HG03103 (cell line): ENCODE results near the gene DPM2.

Source experiments
- ATAC-seq: cut with Tn5 transposase; IDR thresholded peaks from one replicate; pipeline ENCODE4 v1.9.1; 2021; ENCODE audit warnings: low read depth; ENCODE audit not compliant: unreplicated experiment

DPM2 gene

DNA sequence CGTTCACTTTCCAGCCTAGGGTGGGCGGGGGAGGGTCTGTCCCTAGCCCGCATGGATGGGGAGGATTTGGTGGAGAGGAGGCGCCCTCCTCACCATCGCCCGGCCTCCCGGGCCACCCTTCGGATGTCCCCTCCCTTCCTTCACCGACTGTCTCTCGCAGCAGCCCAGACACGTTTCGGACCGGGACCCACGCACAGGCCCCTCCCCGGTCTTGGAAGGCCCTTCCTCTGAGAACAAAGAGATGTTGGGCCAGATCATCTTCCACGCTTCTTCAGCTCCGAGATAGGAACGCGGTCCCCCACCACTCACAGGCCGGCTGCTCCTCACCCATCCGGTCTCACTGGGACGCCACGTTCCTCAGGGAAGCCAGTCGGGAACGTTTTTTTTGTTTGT lies 640 bp upstream of the DPM2 start:
- ATAC-seq = no peak

DNA sequence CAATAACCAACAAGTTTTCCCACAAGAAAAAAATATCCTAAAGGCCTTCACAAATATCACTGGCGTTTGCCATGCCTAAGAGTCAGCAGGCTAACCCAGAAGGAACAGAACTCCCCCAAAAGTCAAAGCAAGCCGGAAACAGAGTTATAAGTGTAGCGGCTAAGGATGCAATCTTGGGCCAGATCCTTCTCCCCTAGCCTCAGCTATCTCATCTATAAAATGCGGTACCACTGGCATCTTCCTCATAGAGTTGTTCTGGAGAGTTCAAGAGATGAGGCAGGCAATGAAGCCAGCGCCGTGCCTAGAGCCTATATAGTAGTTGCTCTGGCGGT lies 632 bp downstream of the DPM2 start:
- ATAC-seq = no peak

DNA sequence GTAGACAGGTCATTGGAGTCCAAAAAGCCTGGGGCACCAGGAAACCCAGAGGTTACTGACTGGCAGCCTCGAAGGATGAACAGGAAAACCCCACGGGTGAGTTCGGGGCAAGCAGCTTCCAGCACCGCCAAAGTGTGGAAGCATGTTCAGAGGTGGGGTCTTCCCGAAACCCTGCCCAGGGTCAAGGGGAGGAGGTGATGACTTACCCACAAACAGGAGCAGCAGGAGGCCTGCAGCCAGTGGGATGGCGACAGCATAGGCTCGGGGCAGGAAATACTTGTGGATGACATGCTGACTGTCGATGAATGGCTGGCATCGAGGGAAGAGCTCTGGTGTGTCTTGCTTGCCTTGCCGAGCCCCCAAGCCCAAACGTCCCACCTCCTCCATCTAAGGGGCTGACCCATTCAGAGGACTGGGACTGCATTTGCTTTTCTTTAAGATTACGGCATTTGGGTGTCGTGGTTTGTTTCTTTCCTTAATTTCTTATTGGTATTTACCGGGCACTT lies 1.3 kb downstream of the DPM2 start:
- no peak for ATAC-seq

DNA sequence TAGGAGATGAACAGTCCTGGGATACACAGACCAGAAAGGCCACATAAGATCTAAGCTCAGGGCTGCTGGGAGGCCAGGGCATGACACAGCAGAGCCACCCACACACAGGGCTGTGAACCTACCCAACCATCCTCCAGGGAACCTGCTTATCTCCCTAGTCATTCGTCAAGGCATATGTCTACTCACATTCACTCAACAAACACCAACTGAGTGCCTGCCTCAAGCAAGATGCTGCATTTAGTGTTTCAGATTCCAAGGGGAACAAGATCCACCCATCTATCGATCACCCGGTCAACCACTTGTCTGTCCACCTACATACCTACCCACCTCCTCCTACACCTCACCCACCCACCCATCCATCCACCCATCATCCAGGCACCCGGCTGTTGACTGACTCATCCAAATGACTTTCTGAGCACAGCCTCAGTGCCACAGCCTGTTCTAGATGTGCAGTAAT lies 1.9 kb downstream of the DPM2 start:
- no peak for ATAC-seq

DNA sequence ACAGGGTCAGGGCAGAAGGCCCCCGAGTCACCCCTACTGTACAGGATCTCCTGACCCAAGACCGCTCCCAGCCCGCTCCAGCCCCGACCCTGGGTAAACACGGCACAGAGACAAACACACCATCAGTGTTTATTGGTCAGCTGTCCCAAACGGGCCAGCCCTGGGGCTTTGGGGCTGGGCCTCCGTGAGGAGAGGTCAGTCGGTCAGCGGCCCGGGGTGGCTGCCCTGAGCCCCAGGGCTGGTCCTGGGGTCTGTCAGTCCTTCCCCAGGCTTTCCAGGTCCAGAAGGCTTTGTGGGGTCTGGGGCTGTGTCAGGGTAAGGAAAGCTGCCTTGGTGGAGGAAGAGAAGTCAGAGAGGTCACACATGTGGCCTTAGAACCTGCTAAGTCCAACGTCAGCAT lies 2.7 kb downstream of the DPM2 start:
- ATAC-seq = no peak

DNA sequence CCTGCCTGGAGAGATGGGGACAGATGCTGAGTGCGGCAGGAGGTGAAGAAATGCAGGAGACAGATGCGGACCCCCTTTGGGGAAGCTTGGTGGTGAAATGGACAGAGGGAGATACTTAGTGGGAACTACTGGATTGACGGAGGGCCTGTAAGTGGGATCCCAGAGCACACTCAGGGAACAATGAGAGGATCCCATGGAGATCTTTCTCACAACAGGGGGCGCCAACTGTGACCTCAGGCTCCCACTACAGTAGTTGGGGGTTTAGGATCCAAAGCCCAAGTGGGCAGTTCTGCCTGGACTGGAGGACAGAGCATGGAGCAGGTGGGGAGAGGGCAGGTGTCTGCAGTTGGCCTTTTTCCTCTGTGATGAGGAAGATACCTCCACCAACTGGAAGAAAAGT lies 3.4 kb downstream of the DPM2 start:
- ATAC-seq = no peak

DNA sequence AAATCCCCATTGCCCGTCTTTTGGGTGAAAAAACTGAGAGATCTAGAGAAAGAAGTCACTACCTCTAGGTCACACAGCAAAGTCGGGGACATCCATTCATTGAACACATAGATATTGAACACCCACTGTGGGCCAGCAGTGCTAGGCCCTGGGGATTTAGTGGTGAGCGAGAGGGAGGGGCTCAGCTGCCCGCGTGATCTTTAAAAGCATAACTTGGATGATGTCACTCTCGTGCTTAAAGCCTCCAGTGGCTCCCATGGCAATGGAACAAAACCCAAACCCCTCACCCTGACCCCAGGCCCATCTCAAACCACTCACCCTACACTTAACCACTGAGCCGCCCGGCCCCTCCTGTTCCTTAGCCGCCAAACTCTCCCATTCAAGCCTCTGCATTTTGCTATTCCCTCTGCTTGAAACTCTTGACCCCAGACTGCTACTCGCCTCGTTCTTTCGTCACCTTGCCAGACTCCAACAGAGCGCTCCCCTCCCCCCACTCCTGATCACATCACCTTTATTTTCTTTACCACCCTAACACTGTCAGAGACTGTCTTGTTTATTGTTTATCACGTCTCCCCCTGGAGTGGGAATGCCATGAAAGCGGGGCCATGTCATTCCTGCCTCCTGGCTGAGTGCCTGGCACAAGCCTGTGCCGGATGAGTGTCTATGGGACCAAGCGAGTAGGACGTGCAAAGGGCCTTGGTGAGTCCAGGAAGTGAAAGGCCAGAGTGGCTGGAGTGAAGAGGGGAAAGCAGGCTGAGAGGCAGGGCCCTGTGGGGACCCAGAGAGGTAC lies 6.4 kb downstream of the DPM2 start:
- no peak for ATAC-seq

DNA sequence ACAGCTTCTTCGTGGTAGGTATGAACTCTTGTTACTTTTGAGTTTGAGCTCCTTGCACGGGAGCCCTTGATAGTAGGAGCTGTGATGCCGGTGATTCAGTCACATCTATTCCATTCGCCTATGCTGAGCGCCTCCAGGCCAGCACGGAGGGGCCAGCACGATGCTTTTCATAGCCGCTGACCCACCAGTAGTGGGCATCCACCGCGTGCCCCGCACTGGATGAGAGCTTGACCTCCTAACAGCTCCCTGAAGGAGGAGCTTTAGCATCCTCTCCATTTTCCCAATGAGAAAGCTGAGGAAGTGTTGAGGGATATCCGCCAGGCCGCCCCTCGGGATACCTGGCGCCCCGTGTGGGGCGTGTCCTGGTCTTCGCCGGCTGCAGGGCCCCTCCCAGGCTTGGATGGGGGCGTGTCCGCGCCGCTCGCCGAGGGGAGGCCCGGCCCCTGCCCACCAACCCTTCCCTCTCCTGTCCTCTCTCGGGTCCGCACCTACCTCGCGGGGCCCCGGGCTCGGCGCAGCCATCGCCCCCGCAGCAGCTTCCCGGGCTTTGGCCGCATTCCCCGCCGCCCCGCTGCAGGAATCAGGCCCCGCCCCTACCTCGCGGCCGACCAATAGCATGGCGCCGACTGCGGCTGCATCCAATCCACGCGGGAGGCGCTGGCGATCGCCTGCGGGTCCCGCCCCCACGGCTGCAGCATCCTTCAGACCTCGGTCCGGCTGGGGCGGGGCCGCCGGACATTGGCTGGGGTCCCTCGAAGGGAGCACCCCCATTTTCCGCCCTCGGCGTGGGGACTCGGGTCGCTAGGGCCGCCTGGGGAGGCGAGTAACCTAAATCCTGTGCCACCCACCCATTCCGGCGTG lies 7.2 kb downstream of the DPM2 start, which contains the start of gene PIP5KL1:
Gene PIP5KL1, minus strand, starts transcription at position 547 of the 861 bp plus-strand sequence. Its CDS starts 25 bp downstream, at position 522.
- ATAC-seq = peak; percentile 74

DNA sequence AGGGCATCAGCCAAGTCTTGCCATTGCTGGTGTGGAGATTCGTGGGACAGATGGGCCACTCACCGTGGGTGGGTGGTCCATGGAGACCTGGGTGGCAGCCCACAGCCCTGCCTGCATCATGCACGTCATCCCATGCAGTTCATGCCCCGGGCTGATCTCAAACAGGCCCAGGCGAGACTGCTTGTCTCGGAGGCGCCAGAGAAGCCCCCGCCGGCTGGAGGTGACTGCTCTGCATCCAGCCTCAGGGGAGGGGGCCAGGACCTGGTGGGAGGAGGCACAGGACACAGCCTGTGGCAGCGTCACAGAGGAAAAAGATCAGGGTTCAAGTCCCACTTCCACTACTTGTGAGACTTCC lies 8.1 kb downstream of the DPM2 start:
- no peak for ATAC-seq

DNA sequence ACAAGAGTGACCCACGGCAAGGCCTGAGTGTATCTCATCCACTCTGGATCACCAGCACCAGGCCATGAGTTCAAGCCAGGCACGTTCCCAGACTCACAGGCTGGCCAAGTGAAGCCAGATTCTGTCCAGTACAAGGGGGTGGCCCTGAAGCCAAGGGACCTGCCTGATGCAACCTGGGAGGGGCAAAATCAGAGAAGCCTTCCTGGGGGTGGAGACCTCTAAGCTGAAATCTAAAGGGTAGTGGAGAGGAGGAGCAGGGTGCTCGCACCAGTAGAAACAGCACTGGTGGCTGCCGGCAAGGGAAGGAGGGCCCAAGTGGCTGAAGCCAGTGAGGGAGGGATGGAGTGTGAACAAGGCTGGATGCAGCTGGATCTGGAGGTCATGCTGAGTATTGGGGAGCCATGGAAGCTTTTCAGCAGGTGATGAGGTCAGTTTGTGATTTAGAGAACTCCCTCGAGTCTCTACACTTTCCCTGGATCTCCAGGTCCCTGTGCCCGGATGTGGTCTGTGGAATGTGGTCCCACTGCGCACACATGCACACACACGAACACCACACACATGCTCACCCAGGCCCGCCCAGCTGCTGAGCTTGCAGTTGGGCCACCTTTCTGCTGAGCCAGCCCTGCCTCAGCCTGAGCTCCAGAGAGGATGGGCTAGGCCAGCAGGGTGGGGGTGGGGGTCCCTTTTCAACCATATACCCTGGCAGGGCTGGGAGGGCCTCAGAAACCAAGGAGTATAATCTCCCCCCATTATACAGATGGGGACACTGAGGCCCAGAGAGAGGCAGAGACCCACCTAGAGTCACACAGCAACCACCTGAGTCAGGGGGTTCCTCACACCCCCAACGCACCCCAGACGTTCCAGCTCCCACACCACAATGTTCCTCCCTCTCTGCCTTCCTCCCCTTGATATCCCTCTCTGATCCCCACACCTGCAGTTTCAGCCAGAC lies 8.7 kb downstream of the DPM2 start:
- no peak for ATAC-seq

DNA sequence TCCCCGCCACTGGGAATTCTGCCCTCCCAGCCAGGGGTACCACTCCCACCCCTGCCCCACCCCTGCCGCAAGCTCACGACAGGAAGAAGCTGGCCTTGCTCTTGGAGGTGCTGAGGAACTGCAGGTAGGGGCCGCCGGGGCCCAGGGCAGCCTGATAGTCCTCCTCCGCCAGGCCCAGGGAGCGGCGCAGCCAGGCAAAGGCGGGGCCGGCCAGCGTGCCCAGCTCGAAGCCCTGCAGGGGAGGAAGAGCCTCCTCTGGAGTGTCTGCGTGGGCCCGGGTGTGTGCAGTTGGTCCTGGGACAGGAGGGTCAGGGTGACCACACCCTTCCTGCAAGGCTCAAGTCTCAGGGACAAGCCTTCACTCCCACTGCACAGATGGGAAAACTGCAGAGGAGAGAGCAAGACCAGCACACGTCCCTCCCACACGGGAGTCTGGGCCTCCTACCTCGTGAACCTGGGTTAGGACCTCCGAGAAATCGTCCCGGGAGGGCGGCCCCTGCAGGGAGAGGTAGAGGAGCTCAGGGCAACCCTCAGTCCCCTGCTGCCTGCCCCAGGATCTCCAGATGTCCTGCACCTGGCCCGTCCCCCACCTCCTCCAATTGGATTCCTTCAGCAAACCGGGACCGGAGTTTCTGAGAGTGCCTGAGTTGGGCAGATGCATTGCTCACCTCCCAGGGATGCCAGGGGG lies 9.5 kb downstream of the DPM2 start:
- no peak for ATAC-seq

DNA sequence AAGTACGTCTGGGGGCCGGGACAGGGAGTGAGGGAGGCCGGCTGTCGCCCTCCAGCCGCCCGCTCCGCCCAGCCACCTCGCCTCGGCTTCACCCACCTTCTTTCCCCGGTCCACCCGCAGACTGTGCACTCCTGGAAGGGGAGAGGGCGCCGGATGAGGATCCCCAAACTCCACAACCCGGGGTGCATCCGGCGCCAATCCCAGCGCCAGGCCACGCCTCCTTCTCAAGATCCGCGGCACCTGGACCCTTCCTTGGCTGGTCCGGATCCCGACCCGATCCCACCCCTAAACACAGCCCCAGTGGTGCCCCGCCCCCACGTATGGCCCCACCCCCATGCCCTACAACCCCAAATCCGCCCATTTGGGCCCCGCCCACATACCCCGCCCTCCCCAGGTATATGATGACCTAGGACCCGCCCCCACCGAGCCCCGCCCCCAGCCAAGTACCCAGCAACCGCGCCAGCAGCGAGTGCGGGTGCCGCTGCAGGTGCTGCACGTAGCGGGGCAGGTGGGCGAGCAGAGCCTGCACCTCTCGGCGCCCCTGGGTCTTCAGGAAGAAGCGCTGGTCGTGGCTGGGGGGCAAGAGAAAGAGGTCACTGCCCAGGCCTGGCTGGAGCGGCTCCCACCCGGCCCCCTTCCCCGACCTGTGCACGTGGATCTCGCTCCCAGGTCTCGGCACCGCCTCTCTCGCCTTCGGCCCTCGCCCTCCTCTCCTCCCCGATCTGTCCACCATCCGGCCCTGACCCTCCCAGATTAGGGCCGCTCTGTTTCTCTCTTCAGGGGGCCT lies 10.3 kb downstream of the DPM2 start:
- ATAC-seq = no peak

DNA sequence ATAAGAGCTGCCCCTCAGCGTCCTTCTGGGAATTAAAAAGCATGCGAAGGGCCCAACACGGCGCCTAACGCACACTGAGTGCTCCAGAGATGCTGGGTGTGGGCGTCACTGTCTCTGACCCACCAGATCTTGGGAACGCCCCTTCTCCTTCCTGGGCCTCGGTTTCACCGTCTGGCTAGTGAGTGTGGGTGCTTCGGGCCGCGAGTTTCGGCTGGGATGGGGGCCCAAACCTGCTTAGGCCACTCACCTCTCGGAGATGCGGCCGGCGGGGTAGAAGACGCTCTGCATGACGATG lies 10.8 kb downstream of the DPM2 start:
- ATAC-seq = no peak

DNA sequence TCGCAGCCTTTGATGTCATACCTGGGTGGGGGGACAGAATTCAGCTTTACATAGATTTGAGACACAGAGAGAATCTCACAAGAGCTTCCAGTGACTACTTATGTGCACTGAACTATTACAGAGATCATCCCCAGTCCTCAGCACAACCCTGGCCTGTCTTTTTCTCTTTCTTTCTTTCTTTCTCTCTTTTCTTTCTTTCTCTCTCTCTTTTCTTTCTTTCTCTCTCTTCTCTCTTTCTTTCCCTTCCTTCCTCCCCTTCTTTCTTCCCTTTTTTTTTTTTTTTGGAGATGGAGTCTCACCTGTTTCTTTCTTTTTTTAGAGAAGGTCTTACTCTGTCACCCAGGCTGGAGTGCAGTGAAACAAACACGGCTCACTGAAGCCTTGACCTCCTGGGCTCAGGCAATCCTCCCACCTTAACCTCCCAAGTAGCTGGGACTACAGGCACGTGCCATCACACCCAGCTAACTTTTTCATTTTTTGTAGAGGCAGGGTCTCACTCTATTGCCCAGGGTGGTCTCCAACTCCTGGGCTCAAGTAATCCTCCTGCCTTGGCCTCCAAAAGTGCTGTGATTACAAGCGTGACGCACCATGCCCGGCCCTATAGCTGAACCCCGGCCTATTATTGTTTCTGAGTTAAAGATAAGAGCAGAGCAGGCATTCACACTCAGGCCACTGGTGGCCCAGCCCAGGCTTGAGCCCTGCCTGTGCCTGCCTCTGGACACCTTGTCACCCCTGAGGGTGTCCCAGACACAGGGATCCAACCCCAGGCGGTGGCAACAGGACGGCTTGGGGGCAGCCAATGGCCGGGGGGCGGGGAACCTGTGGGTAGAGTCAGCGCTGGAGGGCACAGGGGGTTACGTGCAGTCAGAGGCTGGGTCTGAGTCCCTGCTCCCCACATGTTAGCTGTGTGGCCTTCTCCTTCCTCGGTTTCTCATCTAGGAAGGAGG lies 11.4 kb downstream of the DPM2 start:
- no peak for ATAC-seq

DNA sequence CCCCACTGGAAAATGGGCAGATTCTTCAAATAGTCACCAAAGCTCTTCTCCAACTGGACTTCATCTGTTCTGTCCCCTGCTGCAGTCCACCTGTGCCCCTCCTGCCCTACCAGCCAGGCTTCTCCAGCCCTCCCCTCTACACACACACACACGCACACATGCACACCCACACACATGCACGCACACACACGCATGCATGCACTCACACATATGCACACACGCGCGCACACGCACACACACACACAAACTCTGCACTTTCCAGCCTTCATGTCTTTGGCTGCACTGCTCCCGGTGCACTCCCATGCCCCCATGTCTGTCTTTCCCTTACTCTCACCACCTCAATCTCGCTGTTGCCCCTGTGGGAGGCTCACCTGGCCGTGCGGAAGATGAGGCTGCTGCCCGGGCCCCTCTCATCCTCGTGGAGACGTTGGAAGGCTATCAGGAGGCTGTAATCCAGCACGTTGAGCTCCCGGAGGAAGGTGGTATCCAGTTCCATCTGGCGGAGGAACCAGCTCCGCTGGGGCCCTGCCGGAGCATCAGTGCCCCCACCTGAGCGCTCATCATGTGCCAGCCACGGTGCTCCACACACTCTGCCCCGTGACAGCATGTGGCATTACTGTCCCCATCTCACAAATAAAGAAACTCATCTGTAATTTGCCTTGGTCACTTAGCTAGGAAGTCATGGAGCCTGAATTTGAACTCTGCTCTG lies 12.8 kb downstream of the DPM2 start:
- ATAC-seq = no peak

DNA sequence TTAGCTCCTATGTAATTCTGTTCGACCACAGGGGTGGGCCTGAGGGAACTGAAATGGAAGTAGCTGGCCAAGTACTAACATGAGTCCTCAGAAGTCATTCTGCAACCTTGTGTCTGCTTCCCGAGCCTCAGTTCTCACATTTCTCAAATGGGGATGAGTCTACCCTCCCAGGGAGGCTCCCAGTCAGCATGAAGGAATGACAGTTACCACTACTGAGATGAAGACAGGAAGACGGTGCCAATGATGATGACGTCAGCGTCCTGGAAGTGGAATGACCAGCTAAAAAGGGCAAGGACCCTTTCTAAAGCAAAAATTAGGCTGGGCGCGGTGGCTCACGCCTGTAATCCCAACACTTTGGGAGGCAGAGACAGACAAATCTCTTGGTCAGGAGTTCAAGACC lies 13.9 kb downstream of the DPM2 start:
- no peak for ATAC-seq

DNA sequence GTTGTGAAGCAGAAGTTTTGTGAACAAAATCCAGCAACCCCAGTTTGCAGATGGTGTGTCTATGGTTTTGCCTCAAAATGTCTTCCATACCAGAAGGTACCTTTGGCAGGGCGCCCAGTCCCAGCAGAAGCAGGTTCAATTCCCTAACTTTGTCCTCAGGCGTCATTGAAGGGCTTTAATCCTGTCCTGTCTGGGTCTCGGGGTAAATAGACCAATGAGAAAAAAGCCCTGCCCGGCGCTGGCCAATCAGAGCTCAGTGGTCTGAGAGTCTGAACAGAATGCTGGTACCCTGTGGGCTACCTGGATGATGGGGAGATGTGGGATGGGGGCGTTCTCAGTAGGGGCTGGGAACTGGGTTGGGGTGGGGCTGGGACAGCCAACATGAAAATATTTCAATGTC lies 14.6 kb downstream of the DPM2 start:
- ATAC-seq = no peak
